NT2/D1 (cell line): Measurements from ENCODE around the gene BCAP29.

ENCODE experiments used
- SUZ12 ChIP-seq: IDR thresholded peaks from 2 replicates; pipeline ENCODE4 v1.6.1; 2011; ENCODE audit not compliant: insufficient read length, insufficient read depth; ENCODE audit errors: extremely low read depth
- YY1 ChIP-seq: IDR thresholded peaks from 2 replicates; pipeline ENCODE4 v1.6.1; 2011; ENCODE audit not compliant: insufficient read length, insufficient read depth
- ZNF274 ChIP-seq: IDR thresholded peaks from 2 replicates; pipeline ENCODE4 v1.6.1; 2011; ENCODE audit warnings: mild to moderate bottlenecking, low read depth, low read length

GRCh38 chr7:107622429-107622828 lies 42.4 kb downstream of the BCAP29 start:
- TF ChIP-seq YY1 = no peak
- no peak for TF ChIP-seq SUZ12
- TF ChIP-seq ZNF274 = no peak
